ENCODE measurements around the gene SLC39A6.

The SLC39A6 gene

GRCh38 chr18:36139245-36139644 is 10.1 kb upstream of the SLC39A6 start:
- H3K9ac ChIP-seq (ENCODE audit: low read length in 5 of 5): no peak overlapping the region
- H3K9me3 ChIP-seq (ENCODE audit: control insufficient read depth in 5 of 5, low read length in 5 of 5): no peaks in the 10 kb centered on the region
- H3K4me3 ChIP-seq (ENCODE audit: low read depth in 1 of 5, low read length in 5 of 5): no peak overlapping the region
- H3K27me3 ChIP-seq (ENCODE audit: control insufficient read depth in 5 of 5, insufficient read depth in 4 of 5, low read length in 5 of 5): no peaks in the 10 kb centered on the region
- H3K36me3 ChIP-seq (ENCODE audit: control insufficient read depth in 5 of 5, insufficient read depth in 5 of 5, low read length in 5 of 5): peaks cover 40 to 74% (median 55%) of the 10 kb centered on the region in 5 donors
- H3K4me1 ChIP-seq (ENCODE audit: control insufficient read depth in 5 of 5, insufficient read depth in 5 of 5, low read length in 5 of 5): no peaks in the 10 kb centered on the region
- no peak overlapping the region for H3K27ac ChIP-seq (ENCODE audit: low read depth, low read length)

DNA sequence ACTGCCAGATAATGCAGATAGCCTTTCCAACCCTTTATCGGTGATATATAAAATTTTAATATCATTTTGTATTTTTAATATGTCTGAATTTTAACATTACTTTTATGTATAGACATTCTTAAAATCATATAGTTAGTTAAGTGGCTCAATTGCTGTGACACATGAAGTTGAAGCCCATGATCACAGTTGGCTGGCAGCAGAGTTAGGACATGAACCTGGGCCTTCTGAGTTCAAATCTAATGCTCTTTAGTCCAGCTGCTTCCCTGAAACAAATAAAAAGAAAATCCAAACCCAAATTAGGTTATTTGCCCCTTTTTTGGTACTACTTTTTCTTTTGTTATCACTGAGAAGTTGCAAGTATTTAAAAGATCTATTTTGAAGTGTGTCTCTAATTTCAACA is 6.1 kb upstream of the SLC39A6 start:
- Histone ChIP-seq H3K27ac (ENCODE audit: low read depth, low read length) (no peak overlapping the region), H3K4me1 (ENCODE audit: control insufficient read depth in 5 of 5, insufficient read depth in 5 of 5, low read length in 5 of 5) (peaks cover 8 to 27% (median 25%) of the 10 kb centered on the region in 5 donors), H3K4me3 (ENCODE audit: low read depth in 1 of 5, low read length in 5 of 5) (no peak overlapping the region), H3K9ac (ENCODE audit: low read length in 5 of 5) (no peak overlapping the region), H3K27me3 (ENCODE audit: control insufficient read depth in 5 of 5, insufficient read depth in 4 of 5, low read length in 5 of 5) (no peaks in the 10 kb centered on the region), H3K36me3 (ENCODE audit: control insufficient read depth in 5 of 5, insufficient read depth in 5 of 5, low read length in 5 of 5) (peaks cover 24 to 47% (median 29%) of the 10 kb centered on the region in 5 donors), H3K9me3 (ENCODE audit: control insufficient read depth in 5 of 5, low read length in 5 of 5) (no peaks in the 10 kb centered on the region)

GRCh38 chr18:36132756-36133155 is 3.6 kb upstream of the SLC39A6 start:
- Histone ChIP-seq H3K27me3 (ENCODE audit: control insufficient read depth in 5 of 5, insufficient read depth in 4 of 5, low read length in 5 of 5) (no peaks in the 10 kb centered on the region), H3K9me3 (ENCODE audit: control insufficient read depth in 5 of 5, low read length in 5 of 5) (no peaks in the 10 kb centered on the region), H3K9ac (ENCODE audit: low read length in 5 of 5) (no peak overlapping the region), H3K36me3 (ENCODE audit: control insufficient read depth in 5 of 5, insufficient read depth in 5 of 5, low read length in 5 of 5) (peaks cover 7 to 25% (median 15%) of the 10 kb centered on the region in 5 donors), H3K4me3 (ENCODE audit: low read depth in 1 of 5, low read length in 5 of 5) (no peak overlapping the region), H3K27ac (ENCODE audit: low read depth, low read length) (no peak overlapping the region), H3K4me1 (ENCODE audit: control insufficient read depth in 5 of 5, insufficient read depth in 5 of 5, low read length in 5 of 5) (peaks cover 12 to 44% (median 38%) of the 10 kb centered on the region in 5 donors)

GRCh38 chr18:36131692-36132483 is 2.7 kb upstream of the SLC39A6 start:
- Histone ChIP-seq H3K4me1 (ENCODE audit: control insufficient read depth in 5 of 5, insufficient read depth in 5 of 5, low read length in 5 of 5) (peaks cover 12 to 46% (median 38%) of the 10 kb centered on the region in 5 donors), H3K36me3 (ENCODE audit: control insufficient read depth in 5 of 5, insufficient read depth in 5 of 5, low read length in 5 of 5) (peaks cover 0 to 17% (median 11%) of the 10 kb centered on the region in 5 donors), H3K9ac (ENCODE audit: low read length in 5 of 5) (peak overlapping the region in 1 of 5 donors; percentile 32), H3K4me3 (ENCODE audit: low read depth in 1 of 5, low read length in 5 of 5) (peak overlapping the region in 1 of 5 donors; percentile 13), H3K9me3 (ENCODE audit: control insufficient read depth in 5 of 5, low read length in 5 of 5) (no peaks in the 10 kb centered on the region), H3K27me3 (ENCODE audit: control insufficient read depth in 5 of 5, insufficient read depth in 4 of 5, low read length in 5 of 5) (no peaks in the 10 kb centered on the region), H3K27ac (ENCODE audit: low read depth, low read length) (no peak overlapping the region)

- Histone ChIP-seq H3K9ac (ENCODE audit: low read length in 5 of 5) (peak overlapping the region in 4 of 5 donors; percentile 92 to 98 (median 98)), H3K27me3 (ENCODE audit: control insufficient read depth in 5 of 5, insufficient read depth in 4 of 5, low read length in 5 of 5) (no peaks in the 10 kb centered on the region), H3K36me3 (ENCODE audit: control insufficient read depth in 5 of 5, insufficient read depth in 5 of 5, low read length in 5 of 5) (peaks cover 0 to 15% (median 8%) of the 10 kb centered on the region in 5 donors), H3K4me1 (ENCODE audit: control insufficient read depth in 5 of 5, insufficient read depth in 5 of 5, low read length in 5 of 5) (peaks cover 12 to 46% (median 38%) of the 10 kb centered on the region in 5 donors), H3K9me3 (ENCODE audit: control insufficient read depth in 5 of 5, low read length in 5 of 5) (no peaks in the 10 kb centered on the region), H3K4me3 (ENCODE audit: low read depth in 1 of 5, low read length in 5 of 5) (peak overlapping the region; percentile 90 to 99 (median 98)), H3K27ac (ENCODE audit: low read depth, low read length) (no peak overlapping the region)
These were observed 1.9 kb upstream of the SLC39A6 start for GRCh38 chr18:36130883-36131653.

DNA sequence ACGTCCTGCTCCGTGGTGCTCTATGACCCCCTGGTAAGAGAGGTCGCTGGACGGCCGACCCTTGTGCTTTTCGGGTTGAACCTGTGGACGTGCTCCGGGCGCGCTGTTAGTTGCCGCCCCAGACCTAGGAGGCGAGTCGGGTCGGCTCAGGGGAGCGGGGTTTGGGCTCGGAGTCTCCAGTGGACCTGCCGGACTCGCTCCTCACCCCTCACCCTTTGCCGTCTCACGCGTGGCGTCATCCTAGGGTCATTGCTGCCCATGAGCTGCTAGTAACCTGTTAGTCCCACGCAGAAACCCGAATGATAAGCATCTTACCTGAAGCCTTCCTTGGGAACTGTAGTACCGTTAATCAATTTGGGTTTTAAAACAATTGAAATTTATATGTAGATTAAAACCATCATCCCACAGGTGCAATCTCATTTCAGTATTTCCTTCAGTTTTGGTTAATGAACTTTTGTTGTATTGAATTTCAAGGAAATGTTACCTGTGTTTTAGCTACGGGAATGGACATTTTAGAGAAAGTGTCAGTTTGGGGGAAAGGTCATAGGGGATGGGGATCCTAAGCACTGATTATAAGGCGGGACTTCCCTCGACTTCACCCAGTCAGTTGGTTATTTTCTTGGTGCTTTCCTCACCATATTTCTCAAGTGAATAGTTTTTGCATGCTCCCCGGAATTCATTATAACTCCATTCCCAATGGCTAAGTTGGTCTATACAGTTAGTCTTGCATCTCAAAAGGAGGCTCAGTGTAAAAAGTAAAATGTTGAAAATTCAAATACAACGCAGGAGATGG is 1.1 kb upstream of the SLC39A6 start:
- Histone ChIP-seq H3K36me3 (ENCODE audit: control insufficient read depth in 5 of 5, insufficient read depth in 5 of 5, low read length in 5 of 5) (peaks cover 2 to 18% (median 6%) of the 10 kb centered on the region in 5 donors), H3K9me3 (ENCODE audit: control insufficient read depth in 5 of 5, low read length in 5 of 5) (no peaks in the 10 kb centered on the region), H3K27me3 (ENCODE audit: control insufficient read depth in 5 of 5, insufficient read depth in 4 of 5, low read length in 5 of 5) (no peaks in the 10 kb centered on the region), H3K4me3 (ENCODE audit: low read depth in 1 of 5, low read length in 5 of 5) (peak overlapping the region; percentile 90 to 99 (median 98)), H3K4me1 (ENCODE audit: control insufficient read depth in 5 of 5, insufficient read depth in 5 of 5, low read length in 5 of 5) (peaks cover 12 to 46% (median 38%) of the 10 kb centered on the region in 5 donors), H3K9ac (ENCODE audit: low read length in 5 of 5) (peak overlapping the region; percentile 92 to 98 (median 97)), H3K27ac (ENCODE audit: low read depth, low read length) (peak overlapping the region; percentile 97)

- H3K4me1 ChIP-seq (ENCODE audit: control insufficient read depth in 5 of 5, insufficient read depth in 5 of 5, low read length in 5 of 5): peaks cover 12 to 46% (median 38%) of the 10 kb centered on the region in 5 donors
- peak overlapping the region; percentile 97 for H3K27ac ChIP-seq (ENCODE audit: low read depth, low read length)
- H3K4me3 ChIP-seq (ENCODE audit: low read depth in 1 of 5, low read length in 5 of 5): peak overlapping the region; percentile 76 to 99 (median 98)
These were observed 237 bp downstream of the SLC39A6 start for GRCh38 chr18:36128907-36129299.

DNA sequence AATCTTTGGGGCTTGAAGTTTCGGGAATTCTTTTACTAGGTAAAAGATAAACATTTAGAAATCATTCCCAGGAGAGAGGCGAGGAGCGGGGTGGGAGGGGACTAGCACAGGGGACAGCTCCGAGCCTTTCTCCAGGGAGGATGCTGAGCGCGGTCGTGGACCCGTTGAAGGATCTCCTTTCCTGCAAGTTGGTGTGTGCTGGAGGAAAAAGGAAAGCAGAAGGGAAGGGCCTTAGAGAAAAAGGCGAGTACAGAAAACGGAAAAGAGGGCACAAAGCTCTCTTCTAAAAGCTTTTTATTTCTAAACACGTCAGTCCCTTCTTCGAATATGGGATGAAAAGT is 640 bp downstream of the SLC39A6 start:
- H3K36me3 ChIP-seq (ENCODE audit: control insufficient read depth in 5 of 5, insufficient read depth in 5 of 5, low read length in 5 of 5): peaks cover 5 to 20% (median 12%) of the 10 kb centered on the region in 5 donors
- peak overlapping the region; percentile 97 for H3K27ac ChIP-seq (ENCODE audit: low read depth, low read length)
- H3K9me3 ChIP-seq (ENCODE audit: control insufficient read depth in 5 of 5, low read length in 5 of 5): no peaks in the 10 kb centered on the region
- H3K27me3 ChIP-seq (ENCODE audit: control insufficient read depth in 5 of 5, insufficient read depth in 4 of 5, low read length in 5 of 5): no peaks in the 10 kb centered on the region
- peak overlapping the region in 4 of 5 donors; percentile 74 to 98 (median 94) for H3K9ac ChIP-seq (ENCODE audit: low read length in 5 of 5)
- peaks cover 12 to 46% (median 38%) of the 10 kb centered on the region in 5 donors for H3K4me1 ChIP-seq (ENCODE audit: control insufficient read depth in 5 of 5, insufficient read depth in 5 of 5, low read length in 5 of 5)
- peak overlapping the region; percentile 76 to 99 (median 98) for H3K4me3 ChIP-seq (ENCODE audit: low read depth in 1 of 5, low read length in 5 of 5)

More at GRCh38 chr18:36128907-36129299, 237 bp downstream of the SLC39A6 start:
- H3K9me3 ChIP-seq (ENCODE audit: control insufficient read depth in 5 of 5, low read length in 5 of 5): no peaks in the 10 kb centered on the region
- H3K27me3 ChIP-seq (ENCODE audit: control insufficient read depth in 5 of 5, insufficient read depth in 4 of 5, low read length in 5 of 5): no peaks in the 10 kb centered on the region
- H3K36me3 ChIP-seq (ENCODE audit: control insufficient read depth in 5 of 5, insufficient read depth in 5 of 5, low read length in 5 of 5): peaks cover 3 to 18% (median 11%) of the 10 kb centered on the region in 5 donors
- H3K9ac ChIP-seq (ENCODE audit: low read length in 5 of 5): peak overlapping the region in 4 of 5 donors; percentile 74 to 98 (median 94)

- no peak overlapping the region for H3K27ac ChIP-seq (ENCODE audit: low read depth, low read length)
- no peaks in the 10 kb centered on the region for H3K27me3 ChIP-seq (ENCODE audit: control insufficient read depth in 5 of 5, insufficient read depth in 4 of 5, low read length in 5 of 5)
- peaks cover 12 to 46% (median 38%) of the 10 kb centered on the region in 5 donors for H3K4me1 ChIP-seq (ENCODE audit: control insufficient read depth in 5 of 5, insufficient read depth in 5 of 5, low read length in 5 of 5)
- H3K9me3 ChIP-seq (ENCODE audit: control insufficient read depth in 5 of 5, low read length in 5 of 5): no peaks in the 10 kb centered on the region
- H3K4me3 ChIP-seq (ENCODE audit: low read depth in 1 of 5, low read length in 5 of 5): peak overlapping the region; percentile 76 to 99 (median 98)
- peaks cover 5 to 20% (median 14%) of the 10 kb centered on the region in 5 donors for H3K36me3 ChIP-seq (ENCODE audit: control insufficient read depth in 5 of 5, insufficient read depth in 5 of 5, low read length in 5 of 5)
- H3K9ac ChIP-seq (ENCODE audit: low read length in 5 of 5): peak overlapping the region in 2 of 5 donors; percentile 68 to 92
These were observed 1.2 kb downstream of the SLC39A6 start for GRCh38 chr18:36127836-36128529.
